Measurements from ENCODE around the gene ZNF385A.

The ZNF385A gene

GRCh38 chr12:54386403-54387113 is 2.0 kb upstream of the ZNF385A start:
- no peak for ATAC-seq
- no peak for TF ChIP-seq ZFP30 (CRISPR knock-in tag; IDR thresholded peaks at IDR 0.05)
- TF ChIP-seq TCF4 (CRISPR knock-in tag; IDR thresholded peaks at IDR 0.05; ENCODE audit: borderline replicate concordance): no peak
- no peak for TF ChIP-seq POU6F1 (CRISPR knock-in tag; IDR thresholded peaks at IDR 0.05; ENCODE audit: borderline replicate concordance, low read depth)
- no peak for TF ChIP-seq ESRRG (CRISPR knock-in tag; IDR thresholded peaks at IDR 0.05)
- no peak for TF ChIP-seq ISL1 (CRISPR knock-in tag; IDR thresholded peaks at IDR 0.05)
- TF ChIP-seq BACH2 (CRISPR knock-in tag; IDR thresholded peaks at IDR 0.05; ENCODE audit: borderline replicate concordance): no peak
- TF ChIP-seq TOX (CRISPR knock-in tag; IDR thresholded peaks at IDR 0.05; ENCODE audit: borderline replicate concordance): no peak
- TF ChIP-seq CREB5 (CRISPR knock-in tag; IDR thresholded peaks at IDR 0.05; ENCODE audit: low read depth): no peak
- no peak for TF ChIP-seq OSR1 (CRISPR knock-in tag; IDR thresholded peaks at IDR 0.05)
- TF ChIP-seq PPARA (CRISPR knock-in tag; IDR thresholded peaks at IDR 0.05; ENCODE audit: borderline replicate concordance): no peak
- TF ChIP-seq ZNF8 (CRISPR knock-in tag; IDR thresholded peaks at IDR 0.05): no peak
- TF ChIP-seq ZC3H10 (CRISPR knock-in tag; IDR thresholded peaks at IDR 0.05): no peak
- TF ChIP-seq ARNTL (CRISPR knock-in tag; IDR thresholded peaks at IDR 0.05; ENCODE audit: borderline replicate concordance, low read depth): no peak
- no peak for TF ChIP-seq ZNF565 (CRISPR knock-in tag; conservative IDR thresholded peaks at IDR 0.05; ENCODE audit: low read depth)
- TF ChIP-seq RARB (CRISPR knock-in tag; IDR thresholded peaks at IDR 0.05): no peak
- TF ChIP-seq SNAI2 (CRISPR knock-in tag; IDR thresholded peaks at IDR 0.05): no peak
- no peak for TF ChIP-seq ZFP3 (CRISPR knock-in tag; IDR thresholded peaks at IDR 0.05)
- no peak for TF ChIP-seq ZNF70 (CRISPR knock-in tag; IDR thresholded peaks at IDR 0.05)

- no peak for ATAC-seq
- TF ChIP-seq BACH2 (CRISPR knock-in tag; IDR thresholded peaks at IDR 0.05; ENCODE audit: borderline replicate concordance) (no peak), ZNF8 (CRISPR knock-in tag; IDR thresholded peaks at IDR 0.05) (no peak), OSR1 (CRISPR knock-in tag; IDR thresholded peaks at IDR 0.05) (no peak), CREB5 (CRISPR knock-in tag; IDR thresholded peaks at IDR 0.05; ENCODE audit: low read depth) (no peak), ZFP3 (CRISPR knock-in tag; IDR thresholded peaks at IDR 0.05) (no peak), ZC3H10 (CRISPR knock-in tag; IDR thresholded peaks at IDR 0.05) (no peak), PPARA (CRISPR knock-in tag; IDR thresholded peaks at IDR 0.05; ENCODE audit: borderline replicate concordance) (no peak), TCF4 (CRISPR knock-in tag; IDR thresholded peaks at IDR 0.05; ENCODE audit: borderline replicate concordance) (no peak), CSRNP3 (CRISPR knock-in tag; IDR thresholded peaks at IDR 0.05) (no peak), POU6F1 (CRISPR knock-in tag; IDR thresholded peaks at IDR 0.05; ENCODE audit: borderline replicate concordance, low read depth) (no peak), PATZ1 (CRISPR knock-in tag; IDR thresholded peaks at IDR 0.05; ENCODE audit: borderline replicate concordance) (no peak), RARB (CRISPR knock-in tag; IDR thresholded peaks at IDR 0.05) (no peak)
These were observed 850 bp upstream of the ZNF385A start for GRCh38 chr12:54385251-54385914.

All from SK-N-SH treated with all-trans-retinoic acid at 6 μM for 48 hours (cell line).